OCI-LY1 (cell line): ENCODE data around the gene DNAJB8.

Source experiments
- H2AFZ ChIP-seq: fragments of 200-600 bp; sonication (generic), shearing (Covaris generic); 2 replicates; pipeline ENCODE4 v1.6.0; 2014; ENCODE audit warnings: antibody characterized with exemption, mild to moderate bottlenecking, low read length
- H3F3A ChIP-seq: fragments of 200-600 bp; sonication (generic), shearing (Covaris generic); 2 replicates; pipeline ENCODE4 v1.6.0; 2014; ENCODE audit warnings: mild to moderate bottlenecking, antibody characterized with exemption, low read length, moderate library complexity; ENCODE audit not compliant: insufficient read depth
- H3K27ac ChIP-seq: fragments of 200-600 bp; sonication (generic); 2 replicates; pipeline ENCODE4 v1.5.1; 2014; ENCODE audit warnings: low read length, mixed run types, mild to moderate bottlenecking, low read depth; ENCODE audit not compliant: poor library complexity, severe bottlenecking
- H3K27me3 ChIP-seq: fragments of 200-600 bp; sonication (generic); 2 replicates; pipeline ENCODE4 v1.6.0; 2014; ENCODE audit warnings: antibody characterized with exemption, mild to moderate bottlenecking, low read length, moderate library complexity; ENCODE audit not compliant: insufficient read depth
- H3K36me3 ChIP-seq: fragments of 200-600 bp; sonication (generic); 2 replicates; pipeline ENCODE4 v1.6.1; 2014; ENCODE audit warnings: mild to moderate bottlenecking, antibody characterized with exemption, low read length, moderate library complexity, mixed read lengths; ENCODE audit not compliant: insufficient read depth
- H3K4me1 ChIP-seq: fragments of 200-600 bp; sonication (generic); 2 replicates; pipeline ENCODE4 v1.5.1; 2014; ENCODE audit warnings: mild to moderate bottlenecking, low read length, moderate library complexity; ENCODE audit not compliant: insufficient read depth, severe bottlenecking
- H3K4me2 ChIP-seq: fragments of 200-600 bp; sonication (generic), shearing (Covaris generic); 2 replicates; pipeline ENCODE4 v1.6.1; 2014; ENCODE audit warnings: low read length
- H3K4me3 ChIP-seq: fragments of 200-600 bp; sonication (generic); 2 replicates; pipeline ENCODE4 v1.5.1; 2014; ENCODE audit warnings: low read length, low read depth, mild to moderate bottlenecking, mixed read lengths; ENCODE audit not compliant: poor library complexity, severe bottlenecking
- H3K79me2 ChIP-seq: fragments of 200-600 bp; shearing (Covaris generic); 2 replicates; pipeline ENCODE4 v1.6.1; 2016; ENCODE audit warnings: mixed run types, low read length, mixed read lengths; ENCODE audit not compliant: insufficient read depth
- H3K9ac ChIP-seq: fragments of 200-600 bp; sonication (generic), shearing (Covaris generic); 2 replicates; pipeline ENCODE4 v1.6.1; 2014; ENCODE audit warnings: mild to moderate bottlenecking, low read length, mixed read lengths
- H3K9me2 ChIP-seq: fragments of 200-600 bp; sonication (generic), shearing (Covaris generic); 2 replicates; pipeline ENCODE4 v1.6.1; 2014; ENCODE audit warnings: low read depth, mild to moderate bottlenecking, low read length, mixed read lengths
- H3K9me3 ChIP-seq: fragments of 200-600 bp; shearing (Covaris generic); 2 replicates; pipeline ENCODE4 v1.6.1; 2014; ENCODE audit warnings: low read length, mixed read lengths
- H4K20me1 ChIP-seq: fragments of 200-600 bp; sonication (generic), shearing (Covaris generic); 2 replicates; pipeline ENCODE4 v1.6.0; 2016; ENCODE audit warnings: mild to moderate bottlenecking, low read length; ENCODE audit not compliant: insufficient read depth
- CTCF ChIP-seq: fragments of 200-600 bp; sonication (generic), shearing (Covaris generic); IDR thresholded peaks from 2 replicates; pipeline ENCODE4 v1.5.1; 2017; ENCODE audit warnings: mild to moderate bottlenecking, antibody characterized with exemption, low read length, moderate library complexity, mixed read lengths
- EZH2 ChIP-seq: fragments of 200-600 bp; sonication (generic), shearing (Covaris generic); IDR thresholded peaks from 2 replicates; pipeline ENCODE4 v1.8.0; 2017; ENCODE audit warnings: borderline replicate concordance, mixed run types, mild to moderate bottlenecking, antibody characterized with exemption, low read length, moderate library complexity, mixed read lengths

The DNAJB8 gene

DNA sequence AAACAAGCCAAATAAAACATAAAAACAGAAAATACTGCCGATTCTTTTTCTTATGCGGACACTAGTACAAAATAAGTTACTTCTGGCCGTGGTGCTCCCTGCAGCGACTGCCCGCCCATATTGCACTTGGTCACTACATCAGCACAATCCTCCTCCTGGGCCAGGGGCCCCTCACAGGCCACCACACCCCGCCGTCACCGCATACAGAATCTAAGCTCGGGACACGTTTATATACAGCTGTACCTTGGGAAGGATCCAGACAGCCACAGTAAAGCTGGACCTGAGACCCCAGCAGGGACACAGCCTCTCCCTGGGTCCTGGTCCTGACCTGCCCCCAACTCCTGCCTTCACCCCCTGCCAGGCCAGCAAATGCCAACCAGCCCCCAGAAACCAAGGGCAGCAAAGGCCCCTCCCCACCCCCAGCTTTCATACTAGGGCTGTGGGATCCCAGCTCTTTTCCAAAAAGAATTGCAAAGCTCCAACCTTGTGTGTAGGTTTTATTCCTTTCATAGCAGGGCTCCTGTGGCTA is 12.9 kb upstream of the DNAJB8 start:
- H3K27ac ChIP-seq: no peak overlapping the region
- peaks cover 9% of the 10 kb centered on the region; the same call in 1 of the 2 replicates for H3K27me3 ChIP-seq
- no peak overlapping the region for H2AFZ ChIP-seq
- no peaks in the 10 kb centered on the region for H3K9me2 ChIP-seq
- H3K9ac ChIP-seq: no peak overlapping the region
- TF ChIP-seq CTCF: no peak
- no peak for TF ChIP-seq EZH2
- no peak overlapping the region for H3K4me3 ChIP-seq
- no peaks in the 10 kb centered on the region for H3K79me2 ChIP-seq
- H3K4me1 ChIP-seq: no peaks in the 10 kb centered on the region
- no peaks in the 10 kb centered on the region for H3K9me3 ChIP-seq
- H3K4me2 ChIP-seq: no peak overlapping the region
- H3K36me3 ChIP-seq: no peaks in the 10 kb centered on the region
- H4K20me1 ChIP-seq: no peaks in the 10 kb centered on the region
- no peaks in the 10 kb centered on the region for H3F3A ChIP-seq

DNA sequence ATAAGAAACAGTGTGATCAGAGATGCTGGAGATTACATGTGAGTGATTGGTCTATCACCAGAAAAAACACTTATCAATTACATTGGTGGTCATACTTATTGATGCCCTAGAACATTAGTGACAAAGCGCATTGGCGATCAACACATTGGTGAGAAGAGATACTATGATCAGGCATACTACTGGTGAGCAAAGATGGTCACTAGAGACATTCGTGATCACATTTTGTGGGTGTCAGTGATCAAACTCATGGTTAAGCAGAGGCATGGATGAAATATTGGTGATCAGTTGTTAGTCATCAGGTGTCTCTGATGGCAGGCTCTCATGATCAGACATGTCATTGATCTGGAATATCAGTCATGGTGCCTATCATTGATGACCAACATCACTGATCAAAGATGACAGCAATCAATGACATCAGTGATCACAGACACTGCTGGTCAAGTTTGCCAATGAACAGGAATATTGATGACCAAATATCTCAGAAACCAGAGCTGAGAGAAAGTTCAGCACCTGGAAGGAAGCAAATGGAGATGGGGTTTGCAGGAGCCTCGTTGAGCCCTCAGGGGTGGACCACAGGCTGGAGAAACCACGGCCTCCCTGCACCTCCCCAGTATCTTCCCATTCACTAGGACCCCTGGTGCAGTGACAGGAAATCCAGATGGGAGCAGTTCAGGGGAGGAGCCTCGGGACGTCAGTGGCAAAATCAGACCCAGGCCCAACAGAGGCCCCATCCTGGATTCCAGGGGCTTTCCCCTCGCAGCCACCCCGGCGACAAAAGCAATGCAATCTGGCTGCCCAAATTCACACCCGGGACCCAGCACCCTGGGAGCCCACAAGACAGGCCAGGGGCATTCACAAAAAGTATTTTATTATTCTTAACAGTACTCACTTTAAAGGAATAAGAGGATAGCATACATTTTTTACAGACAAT is 12.2 kb upstream of the DNAJB8 start:
- Histone ChIP-seq H3F3A (no peaks in the 10 kb centered on the region), H3K4me2 (no peak overlapping the region), H3K4me1 (no peaks in the 10 kb centered on the region), H3K9me2 (no peaks in the 10 kb centered on the region), H2AFZ (no peak overlapping the region), H3K27ac (no peak overlapping the region), H4K20me1 (no peaks in the 10 kb centered on the region), H3K4me3 (no peak overlapping the region), H3K9ac (no peak overlapping the region), H3K79me2 (no peaks in the 10 kb centered on the region), H3K9me3 (no peaks in the 10 kb centered on the region), H3K27me3 (peaks cover 6% of the 10 kb centered on the region; the same call in 1 of the 2 replicates), H3K36me3 (no peaks in the 10 kb centered on the region)
- TF ChIP-seq EZH2 (no peak), CTCF (no peak)

- no peak overlapping the region for H3K4me2 ChIP-seq
- H3F3A ChIP-seq: no peaks in the 10 kb centered on the region
- no peak overlapping the region for H3K9ac ChIP-seq
- no peaks in the 10 kb centered on the region for H3K4me1 ChIP-seq
- no peaks in the 10 kb centered on the region for H4K20me1 ChIP-seq
- TF ChIP-seq EZH2: no peak
- no peak for TF ChIP-seq CTCF
- H3K9me3 ChIP-seq: no peaks in the 10 kb centered on the region
- H3K9me2 ChIP-seq: no peaks in the 10 kb centered on the region
- H3K27ac ChIP-seq: no peak overlapping the region
- H3K27me3 ChIP-seq: peaks cover 5% of the 10 kb centered on the region; the same call in 1 of the 2 replicates
- no peak overlapping the region for H3K4me3 ChIP-seq
- no peaks in the 10 kb centered on the region for H3K79me2 ChIP-seq
- no peaks in the 10 kb centered on the region for H3K36me3 ChIP-seq
- no peak overlapping the region for H2AFZ ChIP-seq
These were observed 10.0 kb upstream of the DNAJB8 start for GRCh38 chr3:128476659-128477058.
